Stimulated activated naive B cell treated with anti-CD40 and anti-IgM and Interleukin-4, amounts not matched to agents 10 μg/mL and 1 μg/mL and 100 μg/mL, for 72 hours (primary cell): Measurements from ENCODE around the gene SEMA5B.

Experiments used
- ATAC-seq, 2 donors: fragments of 150-1000 bp; cut with Tn5 transposase; replicated peaks; 2 replicates each; pipeline ENCODE4 v1.10.0; 2021; ENCODE audit warnings: moderate library complexity in 1 of 2
- DNase-seq: peaks from one replicate; pipeline ENCODE4 v3.0.0; 2021
- H3K27ac Mint-ChIP-seq: one replicate; pipeline ENCODE4 v1.8.0; 2022; ENCODE audit warnings: mild to moderate bottlenecking, mixed read lengths
- H3K27me3 Mint-ChIP-seq, 2 donors: one replicate each; pipeline ENCODE4 v1.8.0; 2022; ENCODE audit warnings: mixed read lengths in 2 of 2
- H3K36me3 Mint-ChIP-seq, 2 donors: one replicate each; pipeline ENCODE4 v1.8.0; 2022; ENCODE audit warnings: mixed read lengths in 2 of 2, mild to moderate bottlenecking in 1 of 2
- H3K4me1 Mint-ChIP-seq, 2 donors: one replicate each; pipeline ENCODE4 v1.8.0; 2022; ENCODE audit warnings: mixed read lengths in 2 of 2, mild to moderate bottlenecking in 1 of 2
- H3K4me3 Mint-ChIP-seq, 2 donors: one replicate each; pipeline ENCODE4 v1.8.0; 2022; ENCODE audit warnings: mild to moderate bottlenecking in 2 of 2, mixed read lengths in 2 of 2, moderate library complexity in 1 of 2
- H3K9me3 Mint-ChIP-seq, 2 donors: one replicate each; pipeline ENCODE4 v1.8.0; 2022; ENCODE audit warnings: mixed read lengths in 2 of 2, mild to moderate bottlenecking in 1 of 2

The SEMA5B gene

DNA sequence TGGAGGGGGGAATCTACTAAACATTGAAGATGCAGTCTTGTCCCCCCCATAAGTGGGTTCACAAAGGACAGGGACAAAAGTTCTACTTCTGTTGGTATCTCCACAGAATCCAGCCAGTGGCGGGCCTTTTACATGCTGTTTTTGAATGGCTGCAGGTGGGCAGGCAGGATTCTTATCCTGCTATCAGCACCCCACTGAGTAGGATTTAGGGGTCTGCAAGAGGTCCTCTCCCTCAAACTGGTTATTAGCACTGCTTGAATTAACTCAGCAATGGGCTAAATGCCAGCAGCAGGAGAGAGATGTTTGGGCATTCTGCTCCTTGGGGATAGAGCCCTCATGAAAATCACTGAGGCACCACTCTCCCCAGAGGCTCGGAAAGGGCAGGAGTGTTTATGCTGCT lies 40.3 kb downstream of the SEMA5B start:
- no peak overlapping the region for H3K27ac Mint-ChIP-seq
- peaks cover 55 to 57% of the 10 kb centered on the region in 2 donors for H3K27me3 Mint-ChIP-seq
- no peak overlapping the region for H3K4me3 Mint-ChIP-seq

DNA sequence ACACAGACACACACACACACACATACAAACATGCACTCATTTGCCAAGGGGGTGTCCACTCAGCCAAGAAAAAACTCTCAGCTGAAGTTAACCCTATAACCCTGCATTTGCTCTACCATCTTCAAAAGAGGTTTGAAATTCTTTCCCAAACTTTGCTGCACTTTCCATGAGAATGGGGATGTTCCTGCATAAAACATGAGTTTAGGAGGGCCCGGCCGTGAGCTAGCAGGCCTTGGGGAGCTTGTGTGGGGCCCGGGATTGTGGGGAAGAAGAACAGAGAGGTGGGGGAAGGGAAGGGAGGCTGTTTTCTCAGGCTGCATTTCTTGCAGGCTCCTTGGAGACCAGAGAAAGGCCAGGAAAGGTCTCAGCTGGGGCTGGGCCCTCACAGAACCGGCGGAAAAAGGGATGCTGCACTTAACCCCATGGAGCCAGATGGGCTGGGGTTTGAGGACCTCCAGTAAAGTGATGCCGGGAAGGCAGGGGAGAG lies 40.8 kb downstream of the SEMA5B start:
- no peaks in the 10 kb centered on the region for H3K36me3 Mint-ChIP-seq
- H3K9me3 Mint-ChIP-seq: no peaks in the 10 kb centered on the region
- peaks cover 50 to 52% of the 10 kb centered on the region in 2 donors for H3K27me3 Mint-ChIP-seq
- DNase-seq: no peak
- H3K4me3 Mint-ChIP-seq: no peak overlapping the region
- H3K27ac Mint-ChIP-seq: no peak overlapping the region
- ATAC-seq: no peak
- peaks cover 16 to 48% of the 10 kb centered on the region in 2 donors for H3K4me1 Mint-ChIP-seq

More for the DNA sequence above, 40.3 kb downstream of the SEMA5B start:
- Mint-ChIP-seq H3K9me3 (no peaks in the 10 kb centered on the region), H3K36me3 (no peaks in the 10 kb centered on the region), H3K4me1 (peaks cover 16 to 48% of the 10 kb centered on the region in 2 donors)
- DNase-seq (no peak), ATAC-seq (no peak)

DNA sequence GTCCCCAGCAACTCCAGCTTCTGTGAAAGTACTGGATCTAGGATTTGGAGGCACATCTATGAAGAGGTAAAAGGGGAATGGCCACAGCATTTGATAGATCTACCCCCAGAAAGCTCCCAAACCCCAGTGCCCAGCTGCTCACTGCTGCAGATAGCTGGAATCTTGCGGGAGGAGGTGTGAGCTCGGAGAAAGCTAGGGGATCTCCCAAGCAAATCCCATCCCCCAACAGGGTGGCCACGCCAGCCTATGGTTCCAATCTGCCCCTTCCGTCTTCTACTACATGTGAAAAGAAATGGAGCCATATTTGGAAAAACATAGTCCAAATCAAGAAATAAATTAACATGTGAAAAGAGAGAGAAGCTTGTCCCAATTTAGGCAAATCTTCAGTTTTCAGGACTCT lies 42.0 kb downstream of the SEMA5B start:
- Mint-ChIP-seq H3K9me3 (no peaks in the 10 kb centered on the region), H3K4me1 (peaks cover 19 to 48% of the 10 kb centered on the region in 2 donors)
- DNase-seq: no peak

DNA sequence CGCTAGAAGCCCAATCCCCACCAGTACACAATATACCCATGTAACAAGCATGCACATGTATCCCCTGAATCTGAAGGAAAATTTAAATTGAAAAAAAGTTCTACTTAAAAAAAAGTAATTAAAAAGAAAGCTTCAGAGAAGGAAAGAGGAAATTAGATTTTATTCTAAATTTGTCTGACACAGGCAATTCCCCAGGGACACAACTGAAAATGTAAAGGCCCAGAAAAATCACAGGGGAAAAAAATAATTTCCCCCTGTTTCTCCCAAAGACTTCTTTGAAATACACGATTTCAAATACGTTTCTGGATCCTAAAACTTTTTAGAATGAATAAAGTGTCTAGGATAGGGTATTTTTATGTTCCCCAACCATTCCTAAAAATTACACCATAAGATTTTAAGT lies 42.9 kb downstream of the SEMA5B start:
- peaks cover 22 to 52% of the 10 kb centered on the region in 2 donors for H3K4me1 Mint-ChIP-seq
- H3K36me3 Mint-ChIP-seq: no peaks in the 10 kb centered on the region
- H3K9me3 Mint-ChIP-seq: no peaks in the 10 kb centered on the region
- H3K27me3 Mint-ChIP-seq: peaks cover 35 to 37% of the 10 kb centered on the region in 2 donors
- peak in 1 of 2 donors; percentile 4 for ATAC-seq
- DNase-seq: no peak
- H3K4me3 Mint-ChIP-seq: peak overlapping the region in 1 of 2 donors; percentile 56
- H3K27ac Mint-ChIP-seq: no peak overlapping the region

More for the DNA sequence above, 42.0 kb downstream of the SEMA5B start:
- Mint-ChIP-seq H3K27me3 (peaks cover 41 to 42% of the 10 kb centered on the region in 2 donors), H3K27ac (no peak overlapping the region), H3K4me3 (no peak overlapping the region), H3K36me3 (no peaks in the 10 kb centered on the region)
- no peak for ATAC-seq

DNA sequence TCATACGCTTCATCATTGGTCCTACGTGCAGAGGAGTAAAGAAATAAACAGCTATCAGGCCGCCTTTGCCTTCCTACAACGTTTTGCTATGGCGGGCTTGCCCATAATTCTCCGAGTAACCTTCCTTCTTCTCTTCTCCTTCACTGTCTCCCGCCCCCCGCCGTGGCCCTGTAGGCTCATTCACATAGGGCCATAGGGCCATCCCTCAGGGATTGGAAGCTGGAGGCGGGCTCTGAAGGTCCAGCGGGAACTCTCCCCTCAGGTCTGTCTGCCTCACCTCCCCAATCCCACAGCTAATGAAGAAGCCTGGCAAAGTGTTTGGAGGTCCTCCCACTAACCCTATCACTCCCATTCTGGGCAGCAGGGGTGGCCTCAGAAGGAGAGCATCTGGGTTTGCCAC lies 43.6 kb downstream of the SEMA5B start:
- H3K27me3 Mint-ChIP-seq: peaks cover 30% of the 10 kb centered on the region in 2 donors

DNA sequence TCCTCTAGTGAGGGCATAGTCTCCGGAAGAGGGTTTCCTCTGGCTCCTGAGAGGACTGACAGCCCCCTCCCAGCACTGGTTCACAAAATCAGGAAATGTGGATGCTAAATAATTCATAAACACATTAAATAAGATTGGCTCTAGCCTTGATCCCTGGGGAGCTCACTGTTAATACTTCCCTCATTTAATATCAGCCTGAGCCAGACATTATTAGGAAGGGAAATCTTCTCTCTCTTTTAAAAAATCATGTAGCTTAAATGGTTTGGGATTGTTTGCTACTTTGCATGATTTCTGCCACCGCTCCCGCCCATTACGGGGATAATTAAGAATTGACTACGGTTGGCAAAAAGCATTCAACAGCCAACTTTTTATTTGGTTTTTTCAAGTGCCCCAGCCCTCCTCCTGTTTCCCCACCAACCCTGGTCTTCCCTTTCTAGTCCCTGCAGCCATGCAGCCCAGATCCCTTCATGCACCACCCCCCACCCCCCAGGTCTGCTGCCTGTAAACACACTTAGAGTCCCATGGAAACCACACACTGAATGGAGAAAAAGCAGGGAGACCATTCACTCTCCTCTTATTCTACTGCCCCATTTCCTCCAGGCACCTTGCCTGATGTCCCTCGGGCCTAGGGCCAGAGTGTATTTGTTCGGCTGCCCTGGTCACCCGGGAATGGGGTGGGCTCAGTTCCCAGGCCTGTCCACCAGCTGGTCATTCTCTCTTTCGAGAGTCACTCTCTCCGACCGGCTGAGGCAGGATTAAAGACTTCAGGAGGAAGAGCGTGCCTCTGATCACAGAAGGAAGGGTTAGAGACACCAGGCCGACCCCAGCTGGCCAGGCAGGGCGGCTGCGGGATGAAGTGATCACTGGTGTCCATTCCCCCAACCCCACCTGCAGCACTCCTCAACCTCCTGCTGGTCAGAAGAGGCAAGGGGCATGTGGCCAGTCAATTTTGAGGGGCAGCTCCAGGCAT lies 45.1 kb downstream of the SEMA5B start:
- ATAC-seq (no peak), DNase-seq (no peak)
- peaks cover 27 to 61% of the 10 kb centered on the region in 2 donors for H3K4me1 Mint-ChIP-seq
- H3K36me3 Mint-ChIP-seq: no peaks in the 10 kb centered on the region
- peaks cover 15% of the 10 kb centered on the region in 2 donors for H3K27me3 Mint-ChIP-seq
- no peak overlapping the region for H3K4me3 Mint-ChIP-seq
- no peak overlapping the region for H3K27ac Mint-ChIP-seq
- no peaks in the 10 kb centered on the region for H3K9me3 Mint-ChIP-seq

More for the DNA sequence above, 43.6 kb downstream of the SEMA5B start:
- DNase-seq (no peak), ATAC-seq (no peak)
- H3K9me3 Mint-ChIP-seq: no peaks in the 10 kb centered on the region
- no peaks in the 10 kb centered on the region for H3K36me3 Mint-ChIP-seq
- H3K27ac Mint-ChIP-seq: peak overlapping the region; percentile 66
- peak overlapping the region in 1 of 2 donors; percentile 56 for H3K4me3 Mint-ChIP-seq
- peaks cover 26 to 59% of the 10 kb centered on the region in 2 donors for H3K4me1 Mint-ChIP-seq

DNA sequence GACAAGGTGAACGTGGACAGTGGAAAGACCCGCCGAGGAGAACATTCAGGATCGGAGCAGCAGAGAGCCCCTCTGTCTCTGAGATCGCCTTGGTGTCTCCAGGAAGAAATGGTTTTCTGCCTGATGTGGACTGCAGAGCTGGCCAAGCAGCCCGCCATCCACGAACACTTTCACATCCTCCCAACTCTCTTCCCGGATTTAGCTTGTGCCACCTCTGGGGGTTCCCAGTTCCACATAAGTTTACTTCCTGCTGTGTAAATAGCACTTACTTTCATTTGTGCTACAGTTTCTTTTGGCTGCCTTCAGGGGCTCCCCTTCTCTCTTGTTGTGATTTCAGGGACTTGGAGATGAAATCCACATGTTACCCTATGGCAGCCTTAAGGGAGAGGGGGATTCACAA lies 48.4 kb downstream of the SEMA5B start:
- Mint-ChIP-seq H3K36me3 (no peaks in the 10 kb centered on the region), H3K9me3 (no peaks in the 10 kb centered on the region), H3K4me1 (peaks cover 41 to 56% of the 10 kb centered on the region in 2 donors), H3K27ac (no peak overlapping the region), H3K27me3 (peaks cover 6 to 9% of the 10 kb centered on the region in 2 donors), H3K4me3 (no peak overlapping the region)
- no peak for ATAC-seq
- DNase-seq: no peak

DNA sequence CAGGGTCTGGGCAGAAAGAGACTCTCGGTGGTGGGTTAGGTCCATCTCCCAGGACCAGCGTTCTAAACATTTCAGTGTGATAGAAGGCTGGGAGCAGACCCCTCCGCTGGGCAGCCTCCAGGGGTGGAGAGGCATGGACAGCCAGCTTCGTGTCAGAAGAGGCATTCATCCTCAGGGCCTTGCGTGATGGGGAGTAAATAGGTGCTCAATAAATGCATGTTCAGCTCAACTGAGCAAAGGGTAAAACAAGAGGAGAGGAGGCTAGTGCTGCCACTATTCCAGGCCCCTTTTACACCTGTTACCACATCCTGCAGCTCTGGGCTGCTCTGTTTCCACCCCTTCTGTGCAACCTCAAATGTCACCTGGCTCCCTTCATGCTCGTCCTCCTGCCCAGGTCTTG lies 49.0 kb downstream of the SEMA5B start:
- H3K4me3 Mint-ChIP-seq: no peak overlapping the region
- no peaks in the 10 kb centered on the region for H3K9me3 Mint-ChIP-seq
- DNase-seq (no peak), ATAC-seq (no peak)
- H3K36me3 Mint-ChIP-seq: no peaks in the 10 kb centered on the region
- peaks cover 36 to 51% of the 10 kb centered on the region in 2 donors for H3K4me1 Mint-ChIP-seq
- peaks cover 8 to 9% of the 10 kb centered on the region in 2 donors for H3K27me3 Mint-ChIP-seq
- H3K27ac Mint-ChIP-seq: no peak overlapping the region

DNA sequence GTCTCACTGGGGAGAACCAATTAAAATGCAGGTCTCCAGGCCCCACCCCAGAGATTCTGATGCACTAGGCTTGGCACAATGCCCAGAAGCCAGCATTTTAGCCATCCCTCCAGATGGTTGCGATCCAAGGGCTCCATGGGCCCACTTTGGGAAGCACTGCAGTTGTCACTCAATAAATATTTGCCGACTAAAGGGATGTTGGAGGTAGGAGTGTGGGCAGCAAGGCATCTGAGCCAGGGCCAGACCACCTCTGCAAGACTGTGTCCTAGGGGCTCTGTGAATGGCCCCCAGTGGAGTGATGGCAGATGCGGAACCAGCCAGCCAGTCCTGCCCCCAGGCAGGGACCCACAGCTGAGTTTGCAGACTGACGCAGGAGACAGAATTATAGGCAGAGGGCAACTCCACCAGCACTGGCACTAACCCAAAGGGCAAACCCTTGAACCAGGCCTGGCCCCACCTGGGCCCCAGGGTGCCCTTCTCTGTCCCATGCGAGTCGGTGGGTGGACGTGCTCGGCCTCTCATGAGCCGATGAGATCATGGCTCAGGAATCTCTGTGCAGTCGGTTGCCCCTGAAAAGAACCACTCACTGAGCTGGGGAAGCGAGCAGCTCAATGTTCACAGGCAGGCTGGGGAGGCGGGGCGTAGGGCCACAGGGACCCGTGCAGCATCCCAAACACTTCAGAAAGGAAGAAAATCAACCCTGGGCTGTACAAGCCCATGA lies 49.7 kb downstream of the SEMA5B start:
- no peak overlapping the region for H3K27ac Mint-ChIP-seq
- H3K27me3 Mint-ChIP-seq: peaks cover 11 to 13% of the 10 kb centered on the region in 2 donors
- DNase-seq: no peak
- no peaks in the 10 kb centered on the region for H3K9me3 Mint-ChIP-seq
- H3K4me3 Mint-ChIP-seq: no peak overlapping the region
- peaks cover 39 to 46% of the 10 kb centered on the region in 2 donors for H3K4me1 Mint-ChIP-seq
- ATAC-seq: no peak
- no peaks in the 10 kb centered on the region for H3K36me3 Mint-ChIP-seq

DNA sequence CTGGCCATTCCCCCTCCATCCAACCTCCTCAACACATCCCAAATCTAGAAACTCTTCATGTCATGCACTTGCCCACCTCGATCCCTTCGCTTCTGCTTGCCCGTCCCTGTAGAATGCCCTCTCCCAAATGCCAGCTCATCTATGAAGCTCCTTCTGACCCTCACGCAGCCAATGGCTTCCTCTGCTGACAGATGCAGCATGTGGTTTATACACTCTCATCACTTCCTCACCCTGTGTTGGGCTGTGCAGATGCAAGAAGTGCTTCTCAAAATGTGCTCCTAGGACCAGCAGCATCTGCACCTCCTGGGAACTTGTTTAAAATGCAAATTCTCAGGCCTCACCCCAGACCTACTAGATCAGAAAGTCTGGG lies 51.7 kb downstream of the SEMA5B start:
- peak overlapping the region; percentile 58 to 64 for H3K4me3 Mint-ChIP-seq
- peaks cover 36 to 42% of the 10 kb centered on the region in 2 donors for H3K4me1 Mint-ChIP-seq
- DNase-seq (peak; percentile 17), ATAC-seq (peak; percentile 84)
- H3K36me3 Mint-ChIP-seq: no peaks in the 10 kb centered on the region
- no peaks in the 10 kb centered on the region for H3K9me3 Mint-ChIP-seq
- H3K27me3 Mint-ChIP-seq: peaks cover 6 to 7% of the 10 kb centered on the region in 2 donors
- H3K27ac Mint-ChIP-seq: peak overlapping the region; percentile 1

DNA sequence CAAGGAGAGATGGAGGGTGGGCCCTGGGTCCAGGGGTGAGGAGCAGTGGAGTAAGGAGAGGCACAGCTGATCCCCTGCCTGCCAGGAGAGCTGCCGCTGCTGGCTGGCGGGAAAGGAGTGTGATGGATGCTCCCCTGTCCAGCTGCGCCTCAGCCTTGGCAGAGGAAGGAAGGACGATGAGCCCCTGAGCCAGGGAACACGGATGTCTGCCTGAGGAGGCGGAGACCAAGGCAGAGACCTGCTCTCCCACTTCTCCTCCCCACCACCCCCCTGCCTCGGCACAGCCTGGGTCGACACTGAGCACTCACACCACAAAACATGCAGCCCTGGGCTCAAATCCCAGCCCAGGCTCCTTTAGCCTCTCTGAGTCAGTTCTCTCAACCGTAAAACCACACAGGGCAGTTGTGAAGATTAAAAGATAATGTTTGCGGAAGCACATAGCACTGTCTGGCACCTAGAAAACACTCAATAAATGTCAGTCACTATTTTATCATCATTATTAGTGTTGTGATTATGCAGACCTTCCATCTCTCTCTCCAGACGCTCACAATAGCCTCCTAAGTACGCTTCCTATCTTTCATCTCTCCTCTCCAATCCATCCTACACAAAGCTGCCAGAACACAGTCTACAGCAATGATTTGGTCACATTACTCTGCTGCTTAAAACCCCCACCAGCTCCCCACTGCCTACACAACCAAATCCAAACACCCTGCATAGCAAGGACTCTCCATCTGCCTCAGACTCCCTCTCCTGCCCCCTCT lies 52.2 kb downstream of the SEMA5B start:
- peaks cover 6 to 7% of the 10 kb centered on the region in 2 donors for H3K27me3 Mint-ChIP-seq
- H3K27ac Mint-ChIP-seq: peak overlapping the region; percentile 1
- peak; percentile 26 for DNase-seq
- ATAC-seq: peak; percentile 78 to 82
- H3K36me3 Mint-ChIP-seq: no peaks in the 10 kb centered on the region
- no peaks in the 10 kb centered on the region for H3K9me3 Mint-ChIP-seq
- H3K4me1 Mint-ChIP-seq: peaks cover 36 to 42% of the 10 kb centered on the region in 2 donors
- H3K4me3 Mint-ChIP-seq: peak overlapping the region; percentile 64 to 71

DNA sequence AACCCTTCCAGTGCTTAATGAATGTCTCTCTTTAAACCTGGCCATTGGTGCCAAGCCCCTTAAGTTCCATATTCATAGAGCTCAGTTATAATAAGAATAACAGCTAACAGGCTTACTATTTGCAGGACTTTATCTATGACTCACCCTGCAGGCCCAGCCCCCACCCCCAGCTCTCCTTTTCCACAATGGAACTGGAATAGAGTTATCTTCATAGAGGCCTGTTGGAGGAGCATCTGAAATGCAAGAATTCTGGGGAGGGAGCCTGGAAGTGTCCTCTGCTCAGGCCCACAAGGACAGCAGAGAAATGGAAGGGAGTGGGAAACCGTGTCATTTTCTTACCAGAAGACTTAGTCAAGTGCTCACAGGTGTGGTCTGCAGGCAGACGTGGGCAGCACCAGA lies 52.8 kb downstream of the SEMA5B start:
- no peaks in the 10 kb centered on the region for H3K9me3 Mint-ChIP-seq
- no peaks in the 10 kb centered on the region for H3K36me3 Mint-ChIP-seq
- H3K4me1 Mint-ChIP-seq: peaks cover 35 to 39% of the 10 kb centered on the region in 2 donors
- DNase-seq (no peak), ATAC-seq (peak; percentile 16 to 20)
- peak overlapping the region; percentile 56 to 71 for H3K4me3 Mint-ChIP-seq
- peaks cover 6 to 7% of the 10 kb centered on the region in 2 donors for H3K27me3 Mint-ChIP-seq
- H3K27ac Mint-ChIP-seq: no peak overlapping the region

DNA sequence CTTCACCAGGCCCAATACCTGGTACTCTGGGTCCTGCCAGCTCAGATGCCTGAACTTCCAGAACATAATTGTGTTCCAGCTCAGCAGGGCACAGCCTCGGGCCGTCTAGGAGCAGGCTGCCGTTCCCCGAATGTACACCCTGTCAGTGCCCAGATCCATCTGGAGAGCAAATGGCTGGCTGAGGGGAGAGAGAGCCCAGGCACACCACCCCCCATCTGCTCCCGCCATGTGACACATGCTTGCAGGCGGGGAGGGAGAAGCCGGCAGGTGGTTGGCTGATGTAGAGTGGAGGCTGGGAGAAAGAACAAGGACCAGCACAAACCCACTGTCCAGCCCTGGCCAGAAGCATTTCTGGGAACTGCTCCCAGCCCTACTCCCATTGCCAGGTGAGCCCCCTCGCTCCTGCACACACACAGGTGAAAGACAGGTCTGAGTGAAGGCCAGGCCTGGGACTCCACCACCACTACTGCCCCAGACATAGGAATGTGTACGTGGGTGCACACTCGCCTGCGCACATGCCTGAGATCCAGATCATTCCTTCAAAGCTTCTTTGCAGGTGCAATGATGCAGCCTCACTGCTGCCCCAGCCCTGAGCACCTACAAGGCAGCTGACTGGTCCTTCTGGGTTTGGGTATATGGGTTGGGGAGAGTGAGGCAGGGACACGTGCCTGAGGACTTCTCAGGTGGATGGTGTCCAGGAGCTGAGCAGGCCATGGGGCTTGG lies 53.5 kb downstream of the SEMA5B start:
- Mint-ChIP-seq H3K27ac (peak overlapping the region; percentile 43), H3K9me3 (no peaks in the 10 kb centered on the region), H3K27me3 (peaks cover 6 to 13% of the 10 kb centered on the region in 2 donors), H3K4me3 (peak overlapping the region in 1 of 2 donors; percentile 30), H3K4me1 (peaks cover 32 to 35% of the 10 kb centered on the region in 2 donors), H3K36me3 (no peaks in the 10 kb centered on the region)
- ATAC-seq (no peak), DNase-seq (no peak)
